Measurements from ENCODE around the gene CFAP210. TPM values are rescaled to one million over a fixed set of nuclear protein-coding genes. Genes with fewer than 3 reads are reported as not detected.

The CFAP210 gene
- total RNA-seq, 4 donors from 2014 or later, result 0.80 TPM; not detected in 3

- no peak for DNase-seq (ENCODE audit: extremely low spot score)
- Histone ChIP-seq H3K4me3 (peak overlapping the region; percentile 35 to 80 (median 70)), H3K27me3 (no peaks in the 10 kb centered on the region), H3K9me3 (no peaks in the 10 kb centered on the region), H3K36me3 (peaks cover 0 to under 1% (median 0%) of the 10 kb centered on the region in 4 donors), H3K27ac (replicated peaks in 1 of 4) (peak overlapping the region in 3 of 4 donors; percentile 22 to 46 (median 42)), H3K4me1 (peaks cover 5 to 60% (median 50%) of the 10 kb centered on the region in 4 donors)
- 54% methylated on average over 5 of the region's 5 CpGs for WGBS
- TF ChIP-seq EP300 (IDR thresholded peaks at IDR 0.05), result no peak
- peak in 1 of 2 donors; percentile 37 for TF ChIP-seq POLR2AphosphoS5 (IDR thresholded peaks at IDR 0.05)
- intact Hi-C loops (cut with DNase I), result no loop called here
Observed at GRCh38 chr2:169736902-169737301, 42.7 kb upstream of the CFAP210 start.

- peaks cover 0 to 2% (median 0%) of the 10 kb centered on the region in 4 donors for H3K27me3 ChIP-seq
- H3K9me3 ChIP-seq, result no peaks in the 10 kb centered on the region
- H3K36me3 ChIP-seq, result no peaks in the 10 kb centered on the region
- H3K4me1 ChIP-seq, result peaks cover 5 to 60% (median 50%) of the 10 kb centered on the region in 4 donors
- TF ChIP-seq POLR2AphosphoS5 (IDR thresholded peaks at IDR 0.05) (no peak), POLR2A (IDR thresholded peaks at IDR 0.05; ENCODE audit: low read depth) (no peak)
- intact Hi-C loops (cut with DNase I), result no loop called here
- H3K27ac ChIP-seq (replicated peaks in 1 of 4), result peak overlapping the region in 2 of 4 donors; percentile 42 to 46
- 70% methylated on average over 4 of the region's 4 CpGs for WGBS
- peak overlapping the region; percentile 56 to 80 (median 70) for H3K4me3 ChIP-seq
- DNase-seq (ENCODE audit: extremely low spot score), result no peak
Observed at GRCh38 chr2:169735623-169736022, 41.4 kb upstream of the CFAP210 start.

- peaks cover 5 to 53% (median 44%) of the 10 kb centered on the region in 4 donors for H3K4me1 ChIP-seq
- H3K27me3 ChIP-seq, result peaks cover 0 to 2% (median 0%) of the 10 kb centered on the region in 4 donors
- H3K9me3 ChIP-seq, result no peaks in the 10 kb centered on the region
- TF ChIP-seq POLR2AphosphoS5 (IDR thresholded peaks at IDR 0.05) (no peak), POLR2A (IDR thresholded peaks at IDR 0.05; ENCODE audit: low read depth) (no peak), CTCF (IDR thresholded peaks at IDR 0.05) (no peak), EP300 (IDR thresholded peaks at IDR 0.05) (no peak)
- H3K36me3 ChIP-seq, result no peaks in the 10 kb centered on the region
- H3K27ac ChIP-seq (replicated peaks in 1 of 4), result peak overlapping the region; percentile 78 to 80 (median 80)
- H3K4me3 ChIP-seq, result peak overlapping the region; percentile 56 to 80 (median 70)
- intact Hi-C loops (cut with DNase I), result loop anchor here (5.0 kb wide), 1 partner anchor 37 kb away; no protein-coding TSS in a partner anchor
- WGBS, result 3% methylated on average over 19 of the region's 69 CpGs
- no peak for DNase-seq (ENCODE audit: extremely low spot score)
Observed at GRCh38 chr2:169734169-169734847, 40.1 kb upstream of the CFAP210 start.

GRCh38 chr2:169732583-169733358, 38.6 kb upstream of the CFAP210 start:
- WGBS, result 52% methylated on average over 13 of the region's 13 CpGs
- no peak for TF ChIP-seq EP300 (IDR thresholded peaks at IDR 0.05)
- no peak for TF ChIP-seq CTCF (IDR thresholded peaks at IDR 0.05)
- no peak for TF ChIP-seq POLR2AphosphoS5 (IDR thresholded peaks at IDR 0.05)
- no peak for TF ChIP-seq POLR2A (IDR thresholded peaks at IDR 0.05; ENCODE audit: low read depth)
- Histone ChIP-seq H3K4me1 (peaks cover 5 to 41% (median 37%) of the 10 kb centered on the region in 4 donors), H3K27ac (replicated peaks in 1 of 4) (peak overlapping the region; percentile 78 to 80 (median 80)), H3K36me3 (no peaks in the 10 kb centered on the region), H3K9me3 (no peaks in the 10 kb centered on the region), H3K27me3 (peaks cover 0 to 2% (median 0%) of the 10 kb centered on the region in 4 donors), H3K4me3 (peak overlapping the region; percentile 56 to 80 (median 70))
- DNase-seq (ENCODE audit: extremely low spot score), result peak; percentile 89
- intact Hi-C loops (cut with DNase I), result loop anchor here (5.0 kb wide), 1 partner anchor 35 kb away; no protein-coding TSS in a partner anchor

GRCh38 chr2:169732075-169732474, 37.9 kb upstream of the CFAP210 start:
- peaks cover 5 to 35% (median 32%) of the 10 kb centered on the region in 4 donors for H3K4me1 ChIP-seq
- no peak for TF ChIP-seq CTCF (IDR thresholded peaks at IDR 0.05)
- TF ChIP-seq POLR2A (IDR thresholded peaks at IDR 0.05; ENCODE audit: low read depth), result no peak
- no peak for TF ChIP-seq POLR2AphosphoS5 (IDR thresholded peaks at IDR 0.05)
- TF ChIP-seq EP300 (IDR thresholded peaks at IDR 0.05), result no peak
- H3K27ac ChIP-seq (replicated peaks in 1 of 4), result peak overlapping the region in 1 of 4 donors; percentile 11
- no peaks in the 10 kb centered on the region for H3K36me3 ChIP-seq
- peaks cover 0 to 2% (median 0%) of the 10 kb centered on the region in 4 donors for H3K27me3 ChIP-seq
- DNase-seq (ENCODE audit: extremely low spot score), result peak; percentile 91
- intact Hi-C loops (cut with DNase I), result loop anchor here (5.0 kb wide), 1 partner anchor 35 kb away; no protein-coding TSS in a partner anchor
- no peaks in the 10 kb centered on the region for H3K9me3 ChIP-seq
- H3K4me3 ChIP-seq, result no peak overlapping the region
- WGBS, result 76% methylated on average over 5 of the region's 5 CpGs

Data from esophagus muscularis mucosa (tissue), 4 donors.